SK-N-MC (cell line): ENCODE data around the gene PCID2.

Source experiments
- EZH2 ChIP-seq: fragments of 200-600 bp; sonication (generic); IDR thresholded peaks from one replicate; pipeline ENCODE4 v1.6.1; 2017; ENCODE audit warnings: antibody characterized with exemption
- POLR2AphosphoS5 ChIP-seq: IDR thresholded peaks from 2 replicates; pipeline ENCODE4 v1.6.1; 2012; ENCODE audit warnings: mild to moderate bottlenecking, low read depth, low read length, borderline replicate concordance

GRCh38 chr13:113202912-113203311 is 5.6 kb downstream of the PCID2 start:
- TF ChIP-seq EZH2 (no peak), POLR2AphosphoS5 (no peak)
